NT2/D1 (cell line): ENCODE data around the gene RALGDS.

ENCODE experiments used
- YY1 ChIP-seq: IDR thresholded peaks from 2 replicates; pipeline ENCODE4 v1.6.1; 2011; ENCODE audit not compliant: insufficient read length, insufficient read depth
- ZNF274 ChIP-seq: IDR thresholded peaks from 2 replicates; pipeline ENCODE4 v1.6.1; 2011; ENCODE audit warnings: mild to moderate bottlenecking, low read depth, low read length

DNA sequence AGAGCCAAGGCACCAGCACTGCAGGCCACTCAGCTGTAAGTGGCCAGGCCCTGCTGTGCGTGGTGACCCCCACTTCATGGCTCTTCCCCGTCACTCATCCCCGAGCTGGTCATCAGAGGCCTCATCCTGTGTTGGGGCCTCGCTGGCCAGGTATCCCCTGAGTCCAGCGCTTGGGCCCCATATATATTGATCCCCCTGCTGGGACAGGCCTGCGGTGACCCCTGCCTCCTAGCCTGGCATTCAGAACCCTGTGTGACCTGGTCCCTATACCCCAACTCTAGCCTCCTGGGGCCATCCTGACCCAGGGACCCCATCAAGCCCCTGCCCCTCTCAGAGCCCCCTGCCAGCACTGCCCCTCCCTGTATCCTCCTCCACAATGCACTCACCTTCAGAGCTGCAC, 30.0 kb upstream of the RALGDS start:
- no peak for TF ChIP-seq ZNF274
- TF ChIP-seq YY1 = no peak
